HG03103 (cell line): ENCODE measurements around the gene ZNF2.
A peak's percentile ranks its signal among the peaks of the same experiment; 100 is the strongest.

Source experiments
- ATAC-seq: cut with Tn5 transposase; IDR thresholded peaks from one replicate; pipeline ENCODE4 v1.9.1; 2021; ENCODE audit warnings: low read depth; ENCODE audit not compliant: unreplicated experiment

Gene ZNF2

DNA sequence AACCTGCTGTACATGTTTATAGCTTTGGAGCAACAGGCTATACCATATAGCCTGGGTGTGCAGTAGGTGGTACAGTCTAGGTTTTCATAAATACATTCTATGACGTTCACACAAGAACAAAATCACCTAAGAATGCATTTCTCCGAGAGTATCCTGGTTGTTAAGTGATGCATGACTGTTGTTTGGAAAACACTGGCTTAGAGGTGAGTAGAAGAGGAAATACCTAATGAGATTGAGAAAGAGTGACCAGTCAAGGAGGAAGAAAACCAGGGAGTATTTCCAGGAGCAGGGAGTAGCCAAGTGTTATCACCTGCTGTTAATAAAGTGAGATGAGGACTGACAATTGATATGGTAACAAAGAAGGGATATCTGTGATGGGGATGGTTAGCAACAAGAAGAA, 38.8 kb downstream of the ZNF2 start:
- no peak for ATAC-seq

DNA sequence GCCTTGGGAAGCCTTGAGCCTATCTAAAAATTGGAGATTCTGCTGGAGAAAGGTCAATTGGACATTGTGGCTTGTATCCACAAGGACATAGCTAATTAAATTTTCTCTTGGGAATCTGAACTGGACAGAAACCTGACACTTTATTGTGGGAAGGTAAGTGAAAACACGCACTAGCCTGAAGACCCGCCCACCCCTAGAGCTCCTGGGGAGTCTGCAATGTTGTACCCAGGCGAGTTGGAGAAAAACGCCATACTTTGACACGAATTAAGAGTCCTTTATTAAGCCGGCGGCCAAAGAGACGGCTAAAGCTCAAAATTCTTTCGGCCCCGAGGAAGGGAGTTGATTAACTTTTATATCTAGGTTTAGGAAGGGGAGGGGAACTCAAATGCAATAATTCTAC, 40.5 kb downstream of the ZNF2 start:
- ATAC-seq = no peak

GRCh38 chr2:95207111-95207961, 41.7 kb downstream of the ZNF2 start, which contains the start of gene ZNF892:
Gene ZNF892 (plus strand): TSS chr2:95207521. CDS start chr2:95207816, 295 bp downstream.
- peak; percentile 97 for ATAC-seq

DNA sequence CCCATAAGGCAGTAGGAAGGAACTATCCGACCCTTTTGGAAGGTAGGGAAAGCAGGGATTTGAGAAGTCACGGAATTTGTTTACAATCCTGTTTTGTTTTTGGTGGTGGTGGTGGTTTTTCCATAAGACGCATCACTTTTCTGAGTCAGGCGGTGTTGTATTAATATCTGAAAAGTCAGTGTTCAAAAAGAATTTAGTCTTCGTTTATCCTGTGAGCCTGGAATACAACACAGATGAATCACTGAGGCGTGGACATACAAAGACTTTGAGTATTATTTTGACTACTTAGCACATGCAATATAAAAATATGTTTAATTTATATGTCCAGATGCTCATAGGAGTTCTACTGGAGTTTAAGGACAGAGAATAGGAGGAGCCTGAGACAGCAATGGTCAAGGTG, 42.5 kb downstream of the ZNF2 start:
- no peak for ATAC-seq

DNA sequence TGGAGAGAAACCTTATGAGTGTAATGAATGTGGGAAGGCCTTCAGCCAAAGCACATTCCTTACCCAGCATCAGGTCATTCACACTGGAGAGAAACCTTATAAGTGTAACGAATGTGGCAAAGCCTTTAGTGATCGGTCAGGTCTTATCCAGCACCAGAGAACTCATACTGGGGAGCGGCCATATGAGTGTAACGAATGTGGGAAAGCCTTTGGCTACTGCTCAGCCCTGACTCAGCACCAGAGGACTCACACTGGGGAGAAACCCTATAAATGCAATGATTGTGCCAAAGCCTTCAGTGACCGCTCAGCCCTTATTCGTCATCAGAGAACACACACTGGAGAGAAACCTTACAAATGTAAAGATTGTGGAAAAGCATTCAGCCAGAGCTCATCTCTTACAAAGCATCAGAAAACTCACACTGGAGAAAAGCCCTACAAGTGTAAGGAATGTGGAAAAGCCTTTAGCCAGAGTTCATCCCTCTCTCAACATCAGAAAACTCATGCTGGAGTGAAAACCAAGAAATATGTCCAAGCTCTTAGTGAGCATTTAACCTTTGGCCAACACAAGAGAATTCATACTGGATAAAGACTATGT, 49.5 kb downstream of the ZNF2 start:
- no peak for ATAC-seq

DNA sequence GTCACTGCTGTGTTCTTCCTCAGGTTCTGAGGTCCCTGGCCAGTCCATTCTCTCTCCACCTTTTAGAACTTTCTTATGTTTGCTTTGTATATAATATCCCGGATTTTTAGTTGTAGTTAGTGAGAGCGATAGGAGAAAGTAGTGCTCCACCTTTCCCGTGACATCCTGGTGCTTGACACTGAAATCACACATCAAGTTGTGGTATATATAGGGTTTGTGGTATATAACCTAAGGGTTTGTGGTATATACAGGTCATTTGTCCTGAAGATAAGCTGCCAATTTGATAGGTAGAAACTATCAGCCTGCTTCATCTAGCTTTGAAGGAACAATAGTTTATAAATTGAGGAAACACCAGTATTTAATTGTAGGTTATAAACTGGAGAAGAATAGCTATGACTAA, 54.8 kb downstream of the ZNF2 start:
- no peak for ATAC-seq

- ATAC-seq = no peak
Observed at GRCh38 chr2:95225658-95226057, 60.0 kb downstream of the ZNF2 start.

DNA sequence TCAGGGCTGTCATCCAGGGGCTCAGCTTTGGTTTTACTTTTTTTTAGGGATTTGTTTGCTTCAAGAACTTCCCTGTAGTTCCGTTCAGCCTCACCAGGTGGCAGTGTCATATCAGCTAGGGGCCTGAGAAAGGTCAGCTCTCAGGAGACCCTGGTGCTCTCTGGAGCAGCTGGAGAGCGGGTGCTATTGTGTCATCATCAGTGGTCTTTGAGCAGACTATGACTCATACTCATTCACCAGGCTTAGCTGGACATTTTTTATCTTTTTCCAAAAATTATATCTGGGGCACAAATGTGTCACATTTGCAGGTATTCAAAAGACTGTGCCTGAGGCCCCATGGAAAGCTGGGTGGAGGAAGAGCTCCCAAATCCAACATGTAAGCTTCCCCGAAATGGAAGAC, 66.1 kb downstream of the ZNF2 start:
- ATAC-seq = no peak

DNA sequence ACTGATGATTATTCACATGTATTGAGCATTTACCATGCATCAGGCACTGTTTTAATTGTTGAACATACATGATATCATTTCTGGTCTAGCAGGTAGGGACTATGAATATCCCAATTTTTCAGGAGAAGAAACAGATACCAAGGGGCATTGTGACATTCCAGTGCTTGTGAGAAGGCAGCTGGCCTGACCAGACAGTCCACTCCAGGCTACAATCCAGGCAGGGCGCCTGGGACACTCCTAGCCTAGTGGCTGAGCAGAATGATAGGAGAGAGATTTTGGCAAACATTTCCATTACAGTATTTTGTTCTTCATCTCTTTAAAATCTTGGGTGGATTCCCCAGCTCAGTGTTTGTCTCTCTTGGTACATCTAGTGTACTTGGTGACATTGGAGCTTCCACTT, 66.6 kb downstream of the ZNF2 start:
- no peak for ATAC-seq
